Subcutaneous adipose tissue (tissue), 4 donors: ENCODE measurements around the gene WDR64. TPM values are rescaled to one million over a fixed set of nuclear protein-coding genes. Genes with fewer than 3 reads are reported as not detected.

ENCODE experiments used
- total RNA-seq, 4 donors: library from RNA; depleted of rRNA; stranded (reverse); fragments of >200 nt; gene quantifications; one replicate each; pipeline ENCODE4 v1.1.0, GENCODE V29; 2016
- TF ChIP-seq, protein P1 (sequence below): fragments of 450-650 bp; IDR thresholded peaks from one replicate; pipeline ENCODE4 v1.5.1; 2016; ENCODE audit warnings: low read depth, mild to moderate bottlenecking, control low read depth, antibody characterized with exemption, moderate library complexity

Gene WDR64
- total RNA-seq, 4 donors from 2014 or later: not detected

DNA sequence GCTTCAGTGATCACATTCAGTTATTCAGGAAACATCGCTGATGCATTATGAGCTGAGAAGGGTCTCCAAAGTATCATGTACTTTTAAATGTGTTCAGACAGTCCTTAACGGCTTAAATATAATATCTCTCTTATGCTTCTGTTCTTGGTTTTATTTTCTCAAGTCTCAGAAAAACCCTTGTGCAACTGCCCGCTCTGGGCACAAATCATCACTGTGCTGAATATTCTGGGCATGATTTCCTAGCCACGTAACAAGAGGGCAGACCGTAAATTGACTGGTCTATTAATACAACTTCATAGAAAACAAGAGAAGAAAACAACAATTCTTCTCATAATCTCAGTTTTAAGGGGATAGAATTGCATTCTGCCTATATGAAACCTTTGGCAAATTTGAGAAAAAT lies 99.4 kb downstream of the WDR64 start:
- TF ChIP-seq, protein P1, sequence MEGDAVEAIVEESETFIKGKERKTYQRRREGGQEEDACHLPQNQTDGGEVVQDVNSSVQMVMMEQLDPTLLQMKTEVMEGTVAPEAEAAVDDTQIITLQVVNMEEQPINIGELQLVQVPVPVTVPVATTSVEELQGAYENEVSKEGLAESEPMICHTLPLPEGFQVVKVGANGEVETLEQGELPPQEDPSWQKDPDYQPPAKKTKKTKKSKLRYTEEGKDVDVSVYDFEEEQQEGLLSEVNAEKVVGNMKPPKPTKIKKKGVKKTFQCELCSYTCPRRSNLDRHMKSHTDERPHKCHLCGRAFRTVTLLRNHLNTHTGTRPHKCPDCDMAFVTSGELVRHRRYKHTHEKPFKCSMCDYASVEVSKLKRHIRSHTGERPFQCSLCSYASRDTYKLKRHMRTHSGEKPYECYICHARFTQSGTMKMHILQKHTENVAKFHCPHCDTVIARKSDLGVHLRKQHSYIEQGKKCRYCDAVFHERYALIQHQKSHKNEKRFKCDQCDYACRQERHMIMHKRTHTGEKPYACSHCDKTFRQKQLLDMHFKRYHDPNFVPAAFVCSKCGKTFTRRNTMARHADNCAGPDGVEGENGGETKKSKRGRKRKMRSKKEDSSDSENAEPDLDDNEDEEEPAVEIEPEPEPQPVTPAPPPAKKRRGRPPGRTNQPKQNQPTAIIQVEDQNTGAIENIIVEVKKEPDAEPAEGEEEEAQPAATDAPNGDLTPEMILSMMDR: no peak

DNA sequence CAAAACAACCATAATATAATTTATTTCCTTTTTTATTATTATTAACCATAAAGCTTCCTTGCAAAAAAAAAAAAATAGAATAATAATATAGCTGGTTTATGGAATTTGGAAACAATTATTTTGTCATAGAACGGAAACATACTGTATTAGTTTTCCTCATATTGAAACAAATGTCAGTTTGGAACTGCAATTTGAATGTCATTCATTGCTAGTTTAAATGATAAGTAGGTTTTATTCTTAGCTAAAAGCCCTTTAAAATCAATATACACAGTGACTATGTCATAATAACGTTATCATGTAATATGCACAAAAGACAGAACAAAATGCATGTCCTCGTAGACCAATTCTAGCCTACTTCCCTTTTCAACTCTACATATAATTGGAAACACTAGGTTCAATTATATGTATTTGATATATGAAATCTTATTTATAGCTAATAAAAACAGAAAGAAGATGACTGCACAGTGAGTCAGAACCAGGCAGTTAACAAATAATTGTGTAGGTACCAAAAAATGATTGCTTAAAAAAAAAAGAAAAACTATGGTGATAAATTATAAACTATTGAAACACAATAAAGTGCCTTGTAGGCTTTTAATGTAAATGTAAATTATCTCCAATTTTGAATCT lies 110.7 kb downstream of the WDR64 start:
- TF ChIP-seq, protein P1: no peak

DNA sequence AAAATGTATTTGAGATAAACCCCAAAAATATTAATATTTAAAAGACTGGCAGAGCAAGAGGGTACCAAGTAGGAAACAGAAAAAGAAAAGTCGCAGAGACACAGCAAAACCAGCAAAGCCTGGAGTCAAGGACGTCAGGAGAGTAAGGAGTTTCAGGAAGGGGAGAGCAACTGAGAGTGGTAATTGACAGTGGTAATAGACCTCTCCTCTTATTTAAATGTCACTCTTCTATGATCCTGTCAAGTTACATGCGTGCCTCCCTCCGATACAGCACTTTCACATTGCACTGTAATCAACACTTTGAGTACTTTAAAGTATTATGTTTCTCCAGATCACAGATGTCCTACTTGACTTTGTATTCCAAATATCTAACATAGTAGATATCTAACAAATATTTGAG lies 113.3 kb downstream of the WDR64 start:
- TF ChIP-seq, protein P1: no peak

DNA sequence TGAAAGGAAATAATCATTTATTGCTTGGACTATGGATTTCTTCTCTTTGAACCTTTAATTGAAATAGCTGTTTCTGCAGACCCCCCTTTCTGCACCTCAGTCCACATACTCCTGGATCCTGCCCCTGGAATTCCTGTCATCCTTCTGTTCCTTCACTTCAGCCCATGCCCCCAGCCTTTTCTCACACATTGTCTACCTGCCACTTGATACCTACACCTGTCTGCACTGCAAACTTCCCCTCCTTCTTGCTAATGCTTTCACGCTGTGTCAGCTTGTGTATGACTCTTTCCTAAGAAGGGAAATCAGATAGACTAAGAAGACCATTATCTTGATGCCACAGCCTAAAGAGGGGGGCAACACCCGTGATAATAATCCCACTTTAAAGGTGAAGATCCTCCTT lies 115.7 kb downstream of the WDR64 start:
- TF ChIP-seq, protein P1: no peak

DNA sequence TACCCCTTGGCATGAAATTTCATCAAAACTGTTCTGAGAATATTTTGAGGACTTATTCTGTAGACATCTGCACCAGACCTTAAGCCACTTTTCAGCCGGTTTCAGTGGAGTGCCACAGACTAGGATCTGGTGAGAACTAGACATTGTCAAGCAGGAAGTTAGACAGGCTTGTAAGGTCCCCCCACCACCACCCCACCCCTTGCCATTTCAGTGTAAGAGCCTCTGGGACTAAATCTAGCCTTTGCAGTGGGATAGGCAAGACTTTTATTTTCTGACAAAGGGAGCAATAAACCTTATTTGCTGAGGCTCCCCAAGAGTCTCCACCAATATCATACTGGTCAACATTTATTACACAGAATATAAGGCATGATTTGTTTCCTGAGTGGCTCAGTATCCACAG lies 118.0 kb downstream of the WDR64 start:
- TF ChIP-seq, protein P1: no peak

DNA sequence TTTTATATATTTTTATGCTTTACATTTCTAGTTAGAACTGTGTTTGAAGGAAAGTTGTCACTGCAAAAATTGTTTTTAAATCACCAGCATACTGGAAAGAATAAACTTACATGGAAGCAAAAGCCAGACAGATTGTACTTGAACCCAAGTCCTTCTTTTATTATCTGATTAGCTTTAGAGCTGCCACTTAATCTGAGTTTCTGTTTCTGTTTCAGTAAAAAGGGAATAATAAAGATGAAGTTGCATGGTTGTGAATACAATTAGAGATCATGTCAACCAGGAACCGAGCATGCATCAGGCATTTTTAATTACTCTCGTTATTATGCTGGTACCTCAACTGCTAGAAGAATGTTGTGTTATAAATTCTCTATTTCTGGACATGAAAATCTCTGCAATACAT lies 119.0 kb downstream of the WDR64 start:
- TF ChIP-seq, protein P1: no peak

DNA sequence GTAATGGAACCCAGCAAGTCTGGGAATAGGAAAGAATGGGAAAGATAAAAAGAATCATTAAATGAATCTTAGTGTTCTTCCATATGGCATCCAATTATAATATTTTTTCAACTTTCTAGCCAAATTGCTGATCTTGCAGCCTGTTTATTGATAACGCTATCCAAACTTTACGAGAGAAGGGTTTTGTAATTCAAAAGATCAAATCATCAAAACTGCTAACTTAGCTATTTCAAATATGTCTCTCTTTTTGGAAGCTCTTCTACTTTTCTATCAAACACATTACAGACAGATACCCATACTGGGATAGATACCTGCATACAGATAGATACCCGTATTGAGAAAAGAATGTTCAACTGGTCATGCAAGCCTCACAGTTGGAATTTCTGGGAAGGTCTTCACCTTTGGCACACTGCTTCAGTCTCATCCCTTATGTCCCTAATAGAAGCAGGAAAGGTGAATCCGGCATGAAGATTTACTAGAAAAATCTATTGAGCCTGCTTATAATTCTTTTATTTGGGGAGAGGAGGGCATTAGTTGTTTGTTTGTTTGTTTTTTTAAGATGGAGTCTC lies 120.9 kb downstream of the WDR64 start:
- TF ChIP-seq, protein P1: no peak
